Measurements from ENCODE around the gene TSSK2. TPM values are rescaled to one million over a fixed set of nuclear protein-coding genes. Genes with fewer than 3 reads are reported as not detected.

TSSK2 gene
- total RNA-seq, 1 donor from 2014 or later: not detected

GRCh38 chr22:19120829-19121630, 10.1 kb upstream of the TSSK2 start:
- Histone ChIP-seq H3K27me3 (no peaks in the 10 kb centered on the region), H3K9me3 (no peaks in the 10 kb centered on the region), H3K36me3 (no peaks in the 10 kb centered on the region), H3K27ac (peak overlapping the region; percentile 95), H3K4me3 (peak overlapping the region; percentile 99 to 100), H3K4me1 (peaks cover 63% of the 10 kb centered on the region)
- no peak for DNase-seq (ENCODE audit: extremely low spot score in 2 of 2)
- peak in 1 of 2 donors; percentile 11 for TF ChIP-seq POLR2AphosphoS5 (IDR thresholded peaks at IDR 0.05; ENCODE audit: insufficient read depth in 1 of 2, low read depth in 1 of 2)
- TF ChIP-seq POLR2A (IDR thresholded peaks at IDR 0.05): no peak
- no peak for TF ChIP-seq CTCF (IDR thresholded peaks at IDR 0.05)
- intact Hi-C loops (cut with DNase I): no loop called here

GRCh38 chr22:19121631-19122142, 9.4 kb upstream of the TSSK2 start:
- no peaks in the 10 kb centered on the region for H3K9me3 ChIP-seq
- no peak for DNase-seq (ENCODE audit: extremely low spot score in 2 of 2)
- TF ChIP-seq POLR2AphosphoS5 (IDR thresholded peaks at IDR 0.05; ENCODE audit: insufficient read depth in 1 of 2, low read depth in 1 of 2): no peak
- TF ChIP-seq CTCF (IDR thresholded peaks at IDR 0.05): no peak
- no peak for TF ChIP-seq POLR2A (IDR thresholded peaks at IDR 0.05)
- intact Hi-C loops (cut with DNase I): no loop called here
- H3K4me3 ChIP-seq: peak overlapping the region; percentile 99 to 100
- peaks cover 58% of the 10 kb centered on the region for H3K4me1 ChIP-seq
- H3K27me3 ChIP-seq: no peaks in the 10 kb centered on the region
- no peaks in the 10 kb centered on the region for H3K36me3 ChIP-seq
- H3K27ac ChIP-seq: peak overlapping the region; percentile 95

- Histone ChIP-seq H3K9me3 (no peaks in the 10 kb centered on the region), H3K36me3 (no peaks in the 10 kb centered on the region), H3K27me3 (no peaks in the 10 kb centered on the region), H3K4me3 (peak within 1 kb of the TSS; percentile 99 to 100), H3K4me1 (peaks cover 58% of the 10 kb centered on the region), H3K27ac (peak within 1 kb of the TSS; percentile 95)
- DNase-seq (ENCODE audit: extremely low spot score in 2 of 2): no peak
- intact Hi-C loops (cut with DNase I): no loop called here
- TF ChIP-seq CTCF (IDR thresholded peaks at IDR 0.05): no peak
- peak in 1 of 2 donors; percentile 75 for TF ChIP-seq POLR2AphosphoS5 (IDR thresholded peaks at IDR 0.05; ENCODE audit: insufficient read depth in 1 of 2, low read depth in 1 of 2)
- peak in 1 of 2 donors; percentile 72 for TF ChIP-seq POLR2A (IDR thresholded peaks at IDR 0.05)
These were observed 8.9 kb upstream of the TSSK2 start, which contains the start of gene DGCR2 for GRCh38 chr22:19122143-19122751. TSS of gene DGCR2 (minus strand) at chr22:19122412. CDS start at chr22:19122206, 206 bp downstream.

- Histone ChIP-seq H3K36me3 (no peaks in the 10 kb centered on the region), H3K27me3 (no peaks in the 10 kb centered on the region), H3K27ac (peak overlapping the region; percentile 61), H3K4me3 (peak overlapping the region; percentile 99 to 100), H3K4me1 (peaks cover 56% of the 10 kb centered on the region), H3K9me3 (no peaks in the 10 kb centered on the region)
- TF ChIP-seq POLR2AphosphoS5 (IDR thresholded peaks at IDR 0.05; ENCODE audit: insufficient read depth in 1 of 2, low read depth in 1 of 2) (no peak), CTCF (IDR thresholded peaks at IDR 0.05) (no peak), POLR2A (IDR thresholded peaks at IDR 0.05) (no peak)
- intact Hi-C loops (cut with DNase I): no loop called here
- peak in 1 of 2 donors; percentile 97 for DNase-seq (ENCODE audit: extremely low spot score in 2 of 2)
These were observed 8.2 kb upstream of the TSSK2 start for GRCh38 chr22:19122752-19123492.
